Mononuclear cell (primary cell): ENCODE data around the gene BRK1. TPM values are rescaled to one million over a fixed set of nuclear protein-coding genes. Genes with fewer than 3 reads are reported as not detected.
A peak's percentile ranks its signal among the peaks of the same experiment; 100 is the strongest.
"Not testable (repeated sequence)": the region's sequence is repeated elsewhere in the genome, so short reads cannot be mapped to it uniquely, and the experiment has no call there.

Source experiments
- H3K27me3 ChIP-seq: 2 replicates; pipeline ENCODE4 v1.6.0; 2011; ENCODE audit warnings: low read length, control low read depth; ENCODE audit not compliant: insufficient read depth
- H3K4me1 ChIP-seq: 2 replicates; pipeline ENCODE4 v1.5.1; 2011; ENCODE audit warnings: mild to moderate bottlenecking, low read length, control low read depth; ENCODE audit not compliant: insufficient read depth
- H3K4me3 ChIP-seq: 2 replicates; pipeline ENCODE4 v1.5.1; 2011; ENCODE audit warnings: mild to moderate bottlenecking, low read length, moderate library complexity
- H3K9me3 ChIP-seq: 2 replicates; pipeline ENCODE4 v1.5.1; 2011; ENCODE audit warnings: low read depth, mild to moderate bottlenecking, control low read depth, low read length
- total RNA-seq: library from RNA; depleted of rRNA; stranded (reverse); fragments of >200 nt; gene quantifications from one replicate; pipeline ENCODE4 v1.2.3, GENCODE V29; 2012

The BRK1 gene
- total RNA-seq, 1 donor, result 73.0 TPM

- Histone ChIP-seq H3K27me3 (no peaks in the 10 kb centered on the region), H3K4me1 (peaks cover 23% of the 10 kb centered on the region), H3K4me3 (no peak overlapping the region), H3K9me3 (no peaks in the 10 kb centered on the region)
Measured at GRCh38 chr3:10160346-10160745, 44.9 kb downstream of the BRK1 start.

- no peaks in the 10 kb centered on the region for H3K9me3 ChIP-seq
- no peaks in the 10 kb centered on the region for H3K27me3 ChIP-seq
- peaks cover 29% of the 10 kb centered on the region for H3K4me1 ChIP-seq
- no peak overlapping the region for H3K4me3 ChIP-seq
Measured at GRCh38 chr3:10160925-10161324, 45.5 kb downstream of the BRK1 start.

DNA sequence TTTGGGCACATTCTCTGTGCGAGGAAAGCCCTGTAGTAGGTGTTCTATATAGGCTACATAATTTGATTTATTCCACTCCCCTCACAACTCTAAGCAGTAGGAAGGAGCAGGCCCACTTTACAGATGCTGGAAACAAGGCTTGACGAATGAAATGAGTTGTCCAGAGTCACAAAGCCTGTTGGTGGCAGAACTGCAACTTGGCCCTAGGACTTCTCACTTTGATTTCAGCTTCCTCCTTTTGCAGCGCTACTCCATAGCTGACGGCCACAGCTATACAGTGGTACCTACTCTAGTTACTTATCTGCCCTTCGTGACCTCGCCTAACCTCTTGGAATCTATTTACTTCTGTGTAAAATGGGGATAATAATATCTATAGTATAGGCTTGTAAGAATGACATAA lies 46.7 kb downstream of the BRK1 start:
- Histone ChIP-seq H3K4me3 (no peak overlapping the region), H3K27me3 (no peaks in the 10 kb centered on the region), H3K4me1 (peaks cover 34% of the 10 kb centered on the region), H3K9me3 (no peaks in the 10 kb centered on the region)

GRCh38 chr3:10164201-10164545 lies 48.7 kb downstream of the BRK1 start:
- Histone ChIP-seq H3K4me1 (peaks cover 39% of the 10 kb centered on the region), H3K4me3 (peak overlapping the region; percentile 80)
- H3K27me3 ChIP-seq, H3K9me3 ChIP-seq: not testable (repeated sequence)

DNA sequence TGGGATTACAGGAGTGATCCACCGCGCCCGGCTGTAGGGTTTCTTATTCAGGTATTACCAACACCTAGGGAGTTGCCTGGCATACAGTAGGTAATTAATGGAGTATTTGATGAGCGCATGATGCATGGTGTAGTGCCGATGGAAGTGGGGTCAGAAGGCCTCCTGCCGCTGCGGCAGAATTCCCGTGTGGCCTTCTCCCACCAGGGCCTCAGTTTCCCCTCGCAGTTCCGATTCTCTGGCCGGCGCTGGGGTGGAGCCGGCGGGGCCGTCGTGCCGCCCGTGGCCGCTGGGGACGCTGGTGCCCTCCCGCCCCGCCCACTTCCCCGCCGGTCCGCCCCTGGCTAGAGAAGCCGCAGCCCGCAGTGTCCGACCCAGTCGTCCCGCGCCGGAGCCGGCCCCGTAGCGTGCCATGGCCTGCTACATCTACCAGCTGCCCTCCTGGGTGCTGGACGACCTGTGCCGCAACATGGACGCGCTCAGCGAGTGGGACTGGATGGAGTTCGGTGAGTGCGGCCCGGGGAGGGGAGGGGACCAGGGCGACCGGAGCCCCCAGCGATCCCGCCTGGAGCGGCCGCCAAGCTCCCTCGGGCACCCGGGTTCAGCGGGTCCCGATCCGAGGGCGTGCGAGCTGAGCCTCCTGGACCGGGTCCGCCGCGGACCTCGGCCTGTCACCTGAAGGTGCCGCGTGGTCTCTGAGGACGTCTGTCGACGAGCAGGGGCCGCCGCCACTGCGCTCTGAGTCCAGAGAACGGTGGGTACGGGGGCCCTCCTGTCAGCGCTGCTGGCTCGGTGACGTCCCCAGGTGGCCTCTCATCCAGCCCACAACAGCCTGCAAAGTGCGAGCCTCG lies 49.3 kb downstream of the BRK1 start, which contains the start of gene IRAK2:
TSS of gene IRAK2 (plus strand) at position 374 of the 848 bp plus-strand sequence. CDS start at position 410, 36 bp downstream.
- Histone ChIP-seq H3K9me3 (no peaks in the 10 kb centered on the region), H3K4me3 (peak within 1 kb of the TSS; percentile 80), H3K27me3 (no peaks in the 10 kb centered on the region), H3K4me1 (peaks cover 39% of the 10 kb centered on the region)

DNA sequence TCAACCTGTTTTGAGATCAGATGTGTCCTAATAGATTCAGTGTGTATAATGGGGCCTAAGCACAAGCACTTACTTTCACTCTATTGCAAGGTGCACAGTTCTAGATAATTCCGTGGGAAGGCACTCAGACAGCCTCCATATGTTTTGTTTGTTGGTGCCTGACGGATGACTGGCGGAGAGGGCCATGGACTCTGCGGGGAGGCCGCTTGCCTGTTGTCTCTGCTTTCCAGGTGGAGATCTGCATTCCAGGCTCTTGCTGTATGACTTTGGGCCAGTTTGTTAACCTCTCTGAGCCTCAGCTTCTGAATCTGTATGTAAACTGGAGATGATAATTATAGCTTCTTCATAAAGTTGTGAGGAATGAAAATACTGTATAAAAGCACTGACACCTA lies 50.7 kb downstream of the BRK1 start:
- Histone ChIP-seq H3K9me3 (no peaks in the 10 kb centered on the region), H3K27me3 (no peaks in the 10 kb centered on the region), H3K4me1 (peaks cover 37% of the 10 kb centered on the region), H3K4me3 (no peak overlapping the region)

DNA sequence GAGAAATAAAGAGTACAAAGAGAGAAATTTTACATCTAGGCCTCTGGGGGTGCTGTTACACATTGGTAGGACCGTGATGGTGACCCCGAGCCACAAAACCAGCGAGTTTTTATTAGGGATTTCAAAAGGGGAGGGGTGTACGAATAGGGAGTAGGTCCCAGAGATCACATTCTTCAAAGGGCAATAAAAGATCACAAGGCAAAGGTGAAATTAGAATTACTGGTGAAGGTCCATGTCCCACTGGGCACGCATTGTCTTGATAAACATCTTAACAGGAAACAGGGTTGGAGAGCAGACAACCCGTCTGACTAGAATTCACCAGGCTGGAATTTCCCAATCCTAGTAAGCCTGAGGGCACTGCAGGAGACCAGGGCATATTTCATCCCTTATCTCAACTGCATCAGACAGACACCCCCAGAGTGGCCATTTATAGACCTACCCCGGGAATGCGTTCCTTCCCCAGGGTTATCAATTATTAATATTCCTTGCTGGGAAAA lies 53.6 kb downstream of the BRK1 start:
- Histone ChIP-seq H3K9me3 (no peaks in the 10 kb centered on the region), H3K4me1 (peaks cover 40% of the 10 kb centered on the region), H3K27me3 (no peaks in the 10 kb centered on the region), H3K4me3 (no peak overlapping the region)

GRCh38 chr3:10170915-10171478 lies 55.5 kb downstream of the BRK1 start:
- Histone ChIP-seq H3K4me3 (no peak overlapping the region), H3K27me3 (no peaks in the 10 kb centered on the region), H3K9me3 (no peaks in the 10 kb centered on the region), H3K4me1 (peaks cover 28% of the 10 kb centered on the region)

DNA sequence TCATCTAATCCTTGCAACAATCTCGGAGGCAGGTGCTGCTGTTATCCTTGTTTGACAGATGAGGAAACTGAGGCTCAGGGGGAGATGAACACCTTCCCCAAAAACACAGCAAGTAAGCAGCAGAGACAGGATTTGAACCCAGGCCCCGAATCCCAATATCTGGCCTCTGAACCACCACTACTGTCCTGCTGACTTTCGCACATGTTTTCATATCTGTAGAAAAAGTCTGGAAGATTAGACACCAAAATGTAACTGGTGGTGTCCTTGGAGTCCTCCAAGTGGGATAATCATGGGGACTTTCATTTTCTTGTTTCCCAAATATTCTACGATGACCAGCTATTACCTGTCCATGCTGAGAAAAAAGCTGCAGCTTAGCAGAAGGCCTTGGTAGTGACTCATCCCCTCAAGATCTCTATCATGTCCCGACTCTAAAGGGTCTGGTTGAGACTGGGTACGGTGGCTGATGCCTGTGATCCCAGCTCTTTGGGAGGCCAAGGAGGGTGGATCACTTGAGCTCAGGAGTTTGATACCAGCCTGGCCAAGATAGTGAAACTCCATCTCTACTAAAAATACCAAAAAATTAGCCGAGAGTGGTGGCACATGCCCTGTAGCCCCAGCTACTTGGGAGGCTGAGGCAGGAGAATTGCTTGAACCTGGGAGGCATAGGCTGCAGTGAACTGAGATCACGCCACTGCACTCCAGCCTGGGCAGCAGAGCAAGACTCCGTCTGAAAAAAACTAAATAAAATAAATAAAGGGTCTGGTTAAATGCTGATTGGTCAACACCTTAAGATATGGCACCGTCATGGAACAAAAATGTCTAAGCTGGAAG lies 57.8 kb downstream of the BRK1 start:
- Histone ChIP-seq H3K27me3 (no peaks in the 10 kb centered on the region), H3K9me3 (no peaks in the 10 kb centered on the region), H3K4me1 (peaks cover 19% of the 10 kb centered on the region), H3K4me3 (no peak overlapping the region)

GRCh38 chr3:10173926-10174435 lies 58.5 kb downstream of the BRK1 start:
- no peak overlapping the region for H3K4me3 ChIP-seq
- H3K27me3 ChIP-seq, result no peaks in the 10 kb centered on the region
- peaks cover 19% of the 10 kb centered on the region for H3K4me1 ChIP-seq
- H3K9me3 ChIP-seq, result no peaks in the 10 kb centered on the region

GRCh38 chr3:10175334-10175733 lies 59.9 kb downstream of the BRK1 start:
- H3K4me1 ChIP-seq, result peaks cover 24% of the 10 kb centered on the region
- not testable (repeated sequence) for H3K9me3 ChIP-seq, H3K27me3 ChIP-seq, H3K4me3 ChIP-seq

DNA sequence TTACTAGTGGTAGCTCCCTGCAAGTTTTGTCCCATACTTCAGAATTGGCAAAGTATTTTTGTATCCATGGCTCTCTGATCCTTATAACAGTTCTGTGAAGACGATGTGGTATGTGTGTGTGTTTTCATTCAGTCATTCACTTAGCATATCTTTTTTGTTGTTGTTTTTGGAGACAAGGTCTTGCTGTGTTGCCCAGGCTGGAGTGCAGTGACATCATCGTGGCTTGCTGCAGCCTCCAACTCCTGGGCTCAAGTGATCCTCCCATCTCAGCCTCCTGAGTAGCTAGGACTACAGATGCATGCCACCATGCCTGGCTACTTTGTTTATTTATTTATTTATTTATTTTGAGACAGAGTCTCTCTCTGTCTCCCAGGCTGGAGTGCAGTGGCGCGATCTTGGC lies 60.7 kb downstream of the BRK1 start:
- not testable (repeated sequence) for H3K4me3 ChIP-seq, H3K27me3 ChIP-seq, H3K9me3 ChIP-seq
- peaks cover 32% of the 10 kb centered on the region for H3K4me1 ChIP-seq
